GM12878 (cell line): Measurements from ENCODE around the gene ARHGEF38. TPM values are rescaled to one million over a fixed set of nuclear protein-coding genes. Genes with fewer than 3 reads are reported as not detected.

Source experiments
- ATAC-seq: fragments of 200-7000 bp; cut with Tn5 transposase; 3 replicates; pipeline ENCODE4 v1.9.1; 2020; ENCODE audit warnings: mild to moderate bottlenecking, moderate library complexity
- BruUV-seq: library from RNA; stranded (reverse); fragments of 400-500 nt; replicated peaks from 2 replicates; lab custom pipeline; 2021; lab: Mats Ljungman, UMichigan
- CTCF ChIA-PET: fragments of 300-600 bp; sonication (Branson Sonifier 250); formaldehyde crosslinking; extraction: SDS; loops from one replicate; lab custom pipeline; 2021; ENCODE audit warnings: inconsistent platforms; lab: Yijun Ruan, JAX
- POLR2A ChIA-PET: fragments of 350-600 bp; formaldehyde crosslinking; extraction: SDS; loops from one replicate; lab custom pipeline; 2021; ENCODE audit warnings: inconsistent platforms; lab: Charles Lee
- RAD21 ChIA-PET: fragments of 300-600 bp; sonication (Branson Sonifier 250); formaldehyde crosslinking; loops from one replicate; lab custom pipeline; 2023; ENCODE audit warnings: antibody characterized with exemption; ENCODE audit not compliant: unreplicated experiment; lab: Charles Lee
- SMC1A ChIA-PET: fragments of 300-600 bp; sonication (Branson Sonifier 250); formaldehyde crosslinking; loops from one replicate; lab custom pipeline; 2023; ENCODE audit not compliant: unreplicated experiment, uncharacterized antibody; lab: Charles Lee
- DNase-seq: peaks from one replicate; pipeline ENCODE4 v3.0.0-alpha.2; 2011; ENCODE audit warnings: low read depth, low spot score
- FAIRE-seq: peaks from 3 replicates; lab custom pipeline; 2011; peaks lifted over from hg19 to GRCh38; lab: Jason Lieb, UNC
- H2AFZ ChIP-seq: 2 replicates; pipeline ENCODE4 v1.6.0; 2011; ENCODE audit warnings: low read depth, low read length, control low read depth; ENCODE audit not compliant: control insufficient read depth
- H3K27ac ChIP-seq: 2 replicates; pipeline ENCODE4 v1.5.1; 2011; ENCODE audit warnings: control low read depth; ENCODE audit not compliant: control insufficient read depth, insufficient read depth
- H3K27me3 ChIP-seq, 2 experiments: replicated peaks in 1 of 2; 2 replicates each; pipeline versions ENCODE4 v1.6.0 to v1.6.1; 2011; ENCODE audit warnings: low read length in 1 of 2; ENCODE audit not compliant: control insufficient read depth in 2 of 2, insufficient read depth in 2 of 2
- H3K36me3 ChIP-seq, 2 experiments: 2 replicates each; pipeline ENCODE4 v1.5.1; 2011; ENCODE audit warnings: low read length in 1 of 2; ENCODE audit not compliant: control insufficient read depth in 2 of 2, insufficient read depth in 2 of 2
- H3K4me1 ChIP-seq: 2 replicates; pipeline ENCODE4 v1.6.1; 2011; ENCODE audit warnings: mild to moderate bottlenecking, low read length, moderate library complexity, mixed read lengths; ENCODE audit not compliant: control insufficient read depth, insufficient read depth
- H3K4me2 ChIP-seq: 2 replicates; pipeline ENCODE4 v1.6.0; 2011; ENCODE audit warnings: control low read depth; ENCODE audit not compliant: control insufficient read depth, insufficient read depth
- H3K4me3 ChIP-seq: fragments of 200-600 bp; sonication (generic); 2 replicates; pipeline ENCODE4 v1.5.1; 2016
- H3K79me2 ChIP-seq: 2 replicates; pipeline ENCODE4 v1.6.0; 2011; ENCODE audit warnings: low read length; ENCODE audit not compliant: control insufficient read depth, insufficient read depth
- H3K9ac ChIP-seq: 2 replicates; pipeline ENCODE4 v1.8.0; 2011; ENCODE audit warnings: low read length, control low read depth, mixed read lengths; ENCODE audit not compliant: control insufficient read depth, insufficient read depth
- H3K9me3 ChIP-seq: replicated peaks from 3 replicates; pipeline ENCODE4 v1.5.1; 2011; ENCODE audit warnings: mild to moderate bottlenecking, low read length; ENCODE audit not compliant: control insufficient read depth, insufficient read depth
- H4K20me1 ChIP-seq: 2 replicates; pipeline ENCODE4 v1.6.0; 2011; ENCODE audit not compliant: control insufficient read depth, insufficient read depth
- CBX5 ChIP-seq: sonication (generic); IDR thresholded peaks from 2 replicates; pipeline ENCODE4 v1.6.1; 2016; ENCODE audit warnings: low read depth, moderate library complexity, mild to moderate bottlenecking, inconsistent platforms
- CEBPB ChIP-seq, 2 experiments: fragments of 150-350 bp in 1 of 2; IDR thresholded peaks; 2 replicates each; pipeline ENCODE4 v1.6.1; 2012 to 2014; ENCODE audit warnings: low read depth in 2 of 2, low read length in 2 of 2, borderline replicate concordance in 1 of 2, inconsistent platforms in 1 of 2
- IKZF1 ChIP-seq: fragments of 450-650 bp; conservative IDR thresholded peaks from 2 replicates; pipeline ENCODE4 v1.6.1; 2017; ENCODE audit warnings: antibody characterized with exemption, mild to moderate bottlenecking
- KAT2A ChIP-seq: conservative IDR thresholded peaks from 2 replicates; pipeline ENCODE4 v1.6.1; 2011; ENCODE audit warnings: low read depth, low read length; ENCODE audit not compliant: control insufficient read depth
- MYB ChIP-seq: fragments of 150-350 bp; IDR thresholded peaks from 2 replicates; pipeline ENCODE4 v1.6.1; 2014; ENCODE audit warnings: mild to moderate bottlenecking, low read depth, low read length, borderline replicate concordance
- SMAD1 ChIP-seq: fragments of 450-650 bp; IDR thresholded peaks from 2 replicates; pipeline ENCODE4 v1.6.1; 2018; ENCODE audit warnings: mild to moderate bottlenecking, low read depth; ENCODE audit not compliant: partially characterized antibody
- ZBTB40 ChIP-seq: fragments of 450-650 bp; IDR thresholded peaks from 2 replicates; pipeline ENCODE4 v1.6.1; 2016; ENCODE audit warnings: mild to moderate bottlenecking, moderate library complexity, borderline replicate concordance
- WGBS: methylation state at CpG from one replicate; pipeline ENCODE4 v1.1.6; 2016; ENCODE audit warnings: low lambda C conversion rate; ENCODE audit not compliant: insufficient replicate concordance, insufficient coverage; ENCODE audit errors: missing lambda C conversion rate; 5-methylcytosine and 5-hydroxymethylcytosine counted together
- in situ Hi-C: fragments of 300-500 bp; cut with MboI; formaldehyde crosslinking; loops from 9 replicates; pipeline ENCODE4 v1.14.3; 2018; ENCODE audit warnings: mixed read lengths
- intact Hi-C: fragments of 100-400 bp; cut with micrococcal nuclease; formaldehyde crosslinking; loops from one replicate; pipeline ENCODE4 v1.14.2; 2022; ENCODE audit not compliant: unreplicated experiment
- polyA plus RNA-seq, 11 experiments: library from polyadenylated mRNA; depleted of rRNA in 4 of 11; unstranded in 6 of 11; stranded (reverse) in 5 of 11; fragments of >200 nt; fragmentation: Nextera tagmentation in 4 of 11; fragmentation: Illumina TruSeq in 1 of 11; extraction: Ambion mirVana in 4 of 11; extraction: Trizol in 1 of 11; gene quantifications; 1 replicate in 1 of 11; 2 replicates in 10 of 11; pipeline versions ENCODE4 v1.2.1 to v1.2.3, GENCODE V29; 2011 to 2016; ENCODE audit warnings: inconsistent platforms in 2 of 11, missing spikeins in 2 of 11, low read depth in 1 of 11
- total RNA-seq, 4 experiments: library from RNA; depleted of rRNA in 3 of 4; stranded (reverse); fragments of >200 nt in 3 of 4; fragmentation: Illumina TruSeq in 1 of 4; extraction: Trizol in 1 of 4; gene quantifications; 2 replicates each; pipeline versions ENCODE4 v1.2.1 to v1.2.3, GENCODE V29; 2013 to 2021

The ARHGEF38 gene
- total and polyA plus RNA-seq, 10 of the 15 experiments (the other 5 are each of a cell fraction or from before 2014, with no cell fraction given): 0.01 to 1.1 (median 0.09) TPM; not detected in 2

DNA sequence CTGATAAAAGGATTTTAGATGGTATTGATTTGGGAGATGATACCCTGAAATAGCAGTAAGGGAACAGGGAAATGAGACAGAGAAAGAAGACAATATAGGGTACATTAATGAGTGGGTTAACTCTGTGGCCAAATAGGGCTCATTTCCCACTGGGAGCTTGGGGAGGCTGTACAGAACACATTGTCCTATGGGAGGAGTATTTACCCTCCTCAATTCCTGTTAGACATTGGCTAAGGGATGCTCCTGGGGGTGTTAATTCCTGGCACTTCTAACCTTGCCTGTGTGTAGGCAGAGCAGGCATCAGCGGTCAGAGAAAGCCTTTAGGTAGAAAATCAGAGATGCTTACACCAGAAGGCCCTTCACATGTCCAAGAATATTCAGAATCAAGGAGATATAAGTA is 49.0 kb downstream of the ARHGEF38 start:
- ATAC-seq (no peak), DNase-seq (no peak), FAIRE-seq (no peak)
- Histone ChIP-seq H3K9me3 (no peaks in the 10 kb centered on the region), H3K4me2 (no peak overlapping the region), H3K4me1 (no peaks in the 10 kb centered on the region), H3K4me3 (no peak overlapping the region), H4K20me1 (no peaks in the 10 kb centered on the region), H3K79me2 (no peaks in the 10 kb centered on the region), H3K27ac (no peak overlapping the region), H3K36me3 (no peaks in the 10 kb centered on the region), H3K9ac (no peak overlapping the region), H2AFZ (no peak overlapping the region), H3K27me3 (no peaks in the 10 kb centered on the region)
- no peak for TF ChIP-seq ZBTB40
- TF ChIP-seq SMAD1: no peak
- no peak for TF ChIP-seq KAT2A
- peak; percentile 29; the same call in 1 of the 2 replicates for TF ChIP-seq IKZF1
- no peak for TF ChIP-seq CBX5
- no peak for TF ChIP-seq MYB
- no peak for TF ChIP-seq CEBPB (IDR thresholded peaks at IDR 0.05; ENCODE audit: borderline replicate concordance in 1 of 2, low read depth in 2 of 2, low read length in 2 of 2)
- no TSS peak for BruUV-seq
- ChIA-PET CTCF (interaction anchor here (0.6 to 1.3 kb wide), 2 partner anchors 80 to 108 kb away, joined by 3 to 5 read pairs; no protein-coding TSS in a partner anchor), SMC1A (interaction anchor here (1.1 to 4.9 kb wide), 3 partner anchors 31 to 57 kb away, joined by 3 to 22 read pairs (median 13); no protein-coding TSS in a partner anchor), RAD21 (interaction anchor here (1.2 to 1.4 kb wide), 3 partner anchors 32 to 80 kb away, joined by 3 to 4 read pairs (median 4); no protein-coding TSS in a partner anchor), POLR2A (no interaction called here)
- in situ Hi-C loops: no loop called here
- WGBS: 0% methylated on average over 1 of the region's 1 CpG
- intact Hi-C loops: no loop called here
